GM18502 (cell line): Measurements from ENCODE around the gene MVB12A.

Experiments
- ATAC-seq: cut with Tn5 transposase; IDR thresholded peaks from one replicate; pipeline ENCODE4 v1.9.1; 2021; ENCODE audit warnings: mild to moderate bottlenecking; ENCODE audit not compliant: unreplicated experiment, poor library complexity

The MVB12A gene

DNA sequence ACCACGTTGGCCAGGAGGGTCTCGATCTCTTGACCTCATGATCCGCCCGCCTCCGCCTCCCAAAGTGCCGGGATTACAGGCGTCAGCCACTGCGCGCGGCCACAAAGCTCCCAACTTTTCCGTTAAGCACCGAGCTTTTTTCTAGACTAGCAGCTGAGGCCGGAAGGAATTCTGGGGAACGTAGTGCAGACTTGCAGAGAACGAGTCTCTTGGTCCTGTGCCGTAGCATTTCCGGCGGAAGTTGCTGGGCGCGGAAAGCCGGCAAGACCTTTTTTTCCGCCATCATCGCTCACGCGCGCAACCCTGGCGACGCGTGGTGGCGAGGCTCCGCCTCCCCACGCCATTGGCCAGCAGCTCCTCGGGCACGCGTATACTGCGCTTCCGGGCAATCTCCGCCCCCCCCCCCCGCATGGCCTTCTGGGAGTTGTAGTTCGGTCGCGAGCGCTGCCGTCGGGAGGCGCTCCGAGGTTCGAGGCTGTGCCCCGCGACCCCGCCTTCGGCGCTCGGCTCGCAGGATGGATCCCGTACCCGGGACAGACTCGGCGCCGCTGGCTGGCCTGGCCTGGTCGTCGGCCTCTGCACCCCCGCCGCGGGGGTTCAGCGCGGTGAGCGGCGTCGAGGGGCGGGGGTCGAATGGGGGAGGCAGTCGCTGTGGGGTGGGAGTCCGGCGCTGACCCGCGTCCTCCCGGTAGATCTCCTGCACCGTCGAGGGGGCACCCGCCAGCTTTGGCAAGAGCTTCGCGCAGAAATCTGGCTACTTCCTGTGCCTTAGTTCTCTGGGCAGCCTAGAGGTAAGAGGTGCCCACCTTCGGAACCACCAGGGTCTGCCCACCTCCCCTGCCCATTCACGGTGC lies at the start of gene MVB12A:
Gene MVB12A, plus strand, starts transcription at position 427 of the 854 bp plus-strand sequence. Its CDS starts 89 bp downstream, at position 516.
- ATAC-seq, result peak; percentile 85

GRCh38 chr19:17376935-17377600 lies 42.8 kb upstream of the MVB12A start, which contains the start of gene PLVAP:
Gene PLVAP, minus strand, starts transcription at chr19:17377342. Its CDS starts 54 bp downstream, at chr19:17377288.
- no peak for ATAC-seq

DNA sequence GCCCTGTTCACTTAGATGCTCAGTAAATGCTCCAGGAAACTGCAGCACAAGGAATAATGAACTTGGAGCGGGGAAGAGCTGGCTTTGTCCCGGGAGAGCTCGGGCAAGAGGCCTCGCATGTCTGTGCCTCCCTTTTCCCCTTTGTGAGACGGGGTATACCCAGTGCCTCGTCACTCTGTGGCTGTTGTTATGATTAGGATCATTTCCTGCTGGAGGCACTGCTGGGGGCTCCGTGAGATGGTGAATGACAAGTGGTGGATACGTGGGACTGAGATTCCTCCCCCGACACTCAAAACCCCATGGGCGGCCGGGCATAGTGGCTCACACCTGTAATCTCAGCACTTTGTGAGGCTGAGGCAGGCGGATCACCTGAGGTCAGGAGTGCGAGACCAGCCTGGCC lies 41.6 kb upstream of the MVB12A start:
- ATAC-seq, result no peak

GRCh38 chr19:17379221-17379631 lies 40.6 kb upstream of the MVB12A start:
- no peak for ATAC-seq

DNA sequence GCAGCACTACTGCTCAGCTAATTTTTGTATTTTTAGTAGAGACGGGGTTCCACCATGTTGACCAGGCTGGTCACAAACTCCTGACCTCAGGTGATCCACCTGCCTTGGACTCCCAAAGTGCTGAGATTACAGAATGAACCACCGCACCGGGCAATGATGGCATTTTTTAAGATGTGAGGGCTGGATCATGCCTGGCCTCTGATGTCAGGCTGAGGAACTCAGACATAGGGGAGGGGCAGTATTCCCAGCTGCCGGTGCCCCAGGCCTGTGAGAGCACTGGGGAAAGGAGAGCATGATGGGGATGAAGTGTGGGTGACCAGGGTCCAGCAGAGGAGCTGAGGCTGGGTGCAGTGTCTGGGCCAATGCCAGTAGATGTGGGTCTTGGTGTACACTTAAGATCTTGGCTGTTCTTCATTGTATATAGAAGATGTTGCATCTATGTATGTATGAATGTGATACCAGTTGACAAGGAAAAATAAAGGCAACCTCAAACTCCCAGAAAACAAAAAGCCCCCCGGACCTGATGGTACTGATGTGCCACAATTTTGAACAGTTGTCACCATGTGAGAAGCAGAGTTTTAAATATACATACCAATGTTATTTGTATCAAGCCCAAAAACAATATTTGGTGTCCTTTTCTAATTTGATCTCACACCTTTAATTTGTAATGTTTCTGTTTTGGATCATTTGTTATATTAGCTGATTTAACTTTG lies 39.3 kb upstream of the MVB12A start:
- ATAC-seq, result no peak

- ATAC-seq, result no peak
Observed at GRCh38 chr19:17385878-17386611, 33.8 kb upstream of the MVB12A start.

GRCh38 chr19:17389288-17389687 lies 30.6 kb upstream of the MVB12A start:
- ATAC-seq, result no peak

DNA sequence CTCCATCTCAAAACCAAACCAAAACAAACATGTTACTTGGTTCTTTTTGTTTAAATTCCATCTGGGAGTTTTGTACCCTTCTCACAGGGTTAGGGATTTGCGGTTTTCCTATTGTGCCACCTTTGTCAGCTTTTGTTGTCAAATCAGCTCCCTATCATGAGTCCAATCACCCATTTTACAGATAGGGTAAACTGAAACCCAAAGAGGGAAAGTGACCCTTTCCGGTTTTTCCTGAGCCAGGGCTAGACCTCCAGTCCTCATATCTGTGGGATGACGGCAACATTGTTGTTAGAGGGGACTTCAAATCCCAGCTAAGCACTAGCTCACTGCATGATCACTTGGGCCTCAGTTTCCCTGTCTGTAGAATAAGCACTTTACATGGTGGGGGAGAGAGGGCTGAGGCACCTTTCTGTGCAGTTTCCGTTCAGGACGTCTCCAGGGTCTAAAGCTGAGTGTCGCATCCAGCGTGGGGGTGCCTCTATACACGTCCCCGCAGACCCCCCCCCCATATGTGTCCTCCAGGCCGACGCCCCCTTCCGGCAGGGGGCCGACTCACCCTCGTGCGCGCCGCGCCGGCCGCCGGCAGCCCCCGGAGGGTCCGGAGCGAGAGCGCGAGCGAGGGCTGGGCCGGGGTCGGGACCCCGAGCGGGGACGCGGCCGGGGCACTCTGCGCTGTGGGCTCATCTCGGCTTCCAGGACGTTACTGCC lies 29.7 kb upstream of the MVB12A start:
- ATAC-seq, result no peak

GRCh38 chr19:17390665-17391370 lies 29.0 kb upstream of the MVB12A start:
- peak; percentile 90 for ATAC-seq

DNA sequence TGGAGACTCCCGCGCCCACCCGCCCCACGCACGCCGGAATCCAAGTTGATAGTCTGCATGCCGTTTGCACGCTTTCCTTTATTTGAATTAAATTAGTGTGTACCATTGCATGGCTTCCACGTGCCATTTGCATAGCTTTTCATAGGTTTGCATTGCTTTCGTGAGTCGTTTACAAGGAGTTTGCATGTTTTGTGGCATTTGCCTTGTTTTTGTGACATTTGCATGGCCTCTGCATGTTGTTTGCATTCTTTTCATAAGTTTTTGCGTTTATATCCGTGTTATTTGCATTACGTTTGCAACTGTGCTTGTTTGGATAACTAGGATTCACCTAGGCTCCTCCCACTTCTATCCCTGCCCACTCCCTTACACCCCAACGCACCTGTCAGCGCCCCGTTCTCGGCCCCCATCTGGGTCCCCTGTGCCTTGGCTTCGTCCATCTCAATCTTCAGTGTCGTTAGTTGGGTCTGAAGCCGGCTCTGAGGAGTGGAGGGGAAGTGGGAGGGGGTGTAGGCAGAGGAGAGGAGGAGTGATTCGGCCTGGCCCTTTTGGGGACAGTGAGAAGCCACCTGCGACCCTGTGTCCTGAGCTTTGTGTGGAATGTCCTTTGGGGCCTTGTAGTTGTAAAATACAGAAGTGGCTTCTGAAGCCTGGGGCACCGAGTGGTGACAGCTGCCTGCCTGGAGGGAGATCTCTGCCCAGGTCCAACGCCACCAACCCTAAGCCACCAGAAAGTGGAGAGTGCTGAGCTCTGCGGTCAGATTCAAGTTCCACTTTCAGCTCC lies 28.3 kb upstream of the MVB12A start:
- no peak for ATAC-seq

GRCh38 chr19:17393002-17393401 lies 26.8 kb upstream of the MVB12A start:
- no peak for ATAC-seq

DNA sequence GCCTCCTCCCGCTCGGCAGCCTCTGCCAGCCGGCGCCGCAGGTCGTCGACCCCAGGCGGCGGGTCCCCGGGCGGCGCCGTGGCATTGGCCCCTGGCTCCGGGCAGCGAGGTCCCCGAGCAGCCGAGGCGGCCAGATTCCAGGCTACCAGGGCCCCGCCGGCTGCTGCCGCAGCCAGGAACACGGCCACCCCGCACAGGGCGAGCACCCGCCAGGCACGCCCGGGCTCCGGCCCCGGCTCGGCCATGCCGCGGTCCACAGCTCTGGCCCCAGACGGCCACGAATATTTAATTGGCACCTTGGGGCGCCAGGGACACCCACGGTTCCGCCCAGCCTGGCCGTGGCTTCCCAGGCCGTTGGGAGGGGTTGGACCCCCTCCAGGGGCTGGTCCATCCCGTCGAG lies 25.9 kb upstream of the MVB12A start, which contains the start of gene CCDC194:
Gene CCDC194, minus strand, starts transcription at position 283 of the 400 bp plus-strand sequence. Its CDS starts 38 bp downstream, at position 245.
- no peak for ATAC-seq

DNA sequence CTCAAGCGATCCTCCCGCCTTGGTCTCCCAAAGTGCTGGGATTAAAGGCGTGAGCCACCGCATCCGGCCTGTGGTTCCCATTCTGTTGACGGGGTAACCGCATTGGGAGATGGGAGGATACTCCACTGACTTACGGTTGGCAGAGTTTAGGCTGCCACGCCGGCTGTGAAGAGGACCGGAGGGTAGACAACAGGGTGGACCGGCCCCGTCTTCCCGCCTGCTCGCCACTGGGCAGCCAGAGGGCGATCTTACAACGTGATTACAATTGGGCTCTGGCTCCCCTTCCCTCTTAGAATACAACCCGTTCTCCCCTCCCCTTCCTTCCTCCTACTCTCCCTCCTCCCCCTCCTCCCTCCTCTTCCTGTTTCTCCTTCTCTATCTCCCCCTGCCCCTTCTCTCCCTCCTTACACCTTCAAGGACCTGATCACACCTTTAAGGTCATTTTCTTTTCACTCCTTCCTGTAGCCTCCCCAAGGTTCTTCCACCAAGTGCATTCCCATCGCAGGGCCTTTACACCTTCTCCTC lies 24.9 kb upstream of the MVB12A start:
- no peak for ATAC-seq

GRCh38 chr19:17398902-17399527 lies 20.8 kb upstream of the MVB12A start:
- no peak for ATAC-seq

DNA sequence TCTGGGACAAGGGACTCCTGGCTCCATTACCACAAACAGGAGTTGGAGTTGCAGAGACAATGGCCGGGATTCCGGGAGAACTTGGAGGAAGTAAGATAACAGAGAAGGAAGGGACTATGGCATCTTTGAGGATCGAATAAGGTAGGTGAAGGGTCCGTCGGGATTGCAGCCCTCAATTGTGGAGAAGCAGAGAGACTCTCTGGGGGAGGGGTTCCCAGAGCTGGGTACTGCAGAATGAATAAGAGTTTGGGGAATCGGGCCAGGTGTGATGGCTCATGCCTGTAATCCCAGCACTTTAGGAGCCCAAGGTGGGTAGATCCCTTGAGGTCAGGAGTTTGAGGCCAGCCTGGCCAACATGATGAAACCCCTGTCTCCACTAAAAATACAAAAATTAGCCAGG lies 18.2 kb upstream of the MVB12A start:
- ATAC-seq, result no peak

DNA sequence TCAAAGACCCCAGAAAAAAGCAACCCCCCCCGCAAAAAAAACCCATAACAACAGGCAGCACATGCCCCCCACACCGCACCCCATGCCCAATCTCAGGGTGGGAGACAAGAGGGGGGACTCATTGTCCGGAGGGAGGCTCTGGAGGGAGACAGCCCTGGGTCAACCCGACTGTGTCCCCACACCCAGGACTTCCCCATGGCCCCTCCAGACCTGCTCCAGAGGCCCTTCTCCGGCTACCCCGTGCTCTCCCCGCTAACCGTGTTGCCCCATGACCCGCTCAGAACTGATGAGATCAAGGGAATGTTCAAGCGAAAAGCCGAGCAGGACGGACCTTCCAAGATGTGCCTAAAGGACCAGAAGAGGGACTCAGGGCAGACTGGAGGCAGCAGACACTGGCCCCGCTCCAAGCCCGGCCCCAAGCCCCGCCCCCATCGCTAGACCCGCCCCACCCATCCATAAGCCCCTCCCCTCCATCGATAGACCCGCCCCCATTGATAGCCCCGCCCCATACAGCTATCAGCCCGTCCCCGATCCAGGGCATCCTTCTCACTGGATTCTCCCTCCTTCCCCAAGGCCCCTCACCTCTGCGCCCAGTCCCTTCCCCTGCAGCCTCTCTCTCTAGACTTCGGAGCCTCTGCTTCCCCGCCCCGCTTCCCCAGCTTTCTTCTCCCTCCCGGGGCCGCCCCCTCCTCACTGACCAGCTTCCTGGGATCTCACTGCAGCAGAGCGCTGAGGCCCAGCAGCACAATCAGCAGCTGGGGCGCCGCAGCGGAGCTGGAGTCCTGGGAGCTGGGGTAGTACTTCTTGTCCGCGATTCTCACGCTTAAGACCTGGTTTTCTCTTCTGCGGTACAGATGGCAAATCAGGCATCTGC lies 16.6 kb upstream of the MVB12A start:
- ATAC-seq, result no peak

DNA sequence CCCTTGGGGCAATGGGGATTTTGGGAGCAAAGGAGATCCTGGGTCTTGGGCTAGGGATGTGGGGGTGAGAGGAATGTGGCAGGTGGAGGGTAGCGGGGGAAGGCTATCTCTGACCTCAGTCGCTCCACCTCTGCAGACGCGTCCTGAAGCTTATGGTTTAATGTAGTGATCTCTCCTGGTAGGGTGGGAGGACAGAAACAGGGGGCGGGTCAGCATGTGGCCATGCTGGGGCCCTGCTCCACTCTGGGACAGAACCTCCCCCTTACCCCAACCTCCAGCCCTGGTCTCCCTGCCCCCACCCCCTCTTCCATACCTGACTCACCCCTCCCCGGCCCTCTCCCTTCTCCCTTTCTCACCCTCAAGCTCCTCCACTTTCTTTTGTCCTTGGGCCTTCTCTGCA lies 15.8 kb upstream of the MVB12A start:
- no peak for ATAC-seq
